IPS-18a (cell line): ENCODE data around the gene NECTIN4.
"Not testable (repeated sequence)": the region's sequence is repeated elsewhere in the genome, so short reads cannot be mapped to it uniquely, and the experiment has no call there.

Experiments used
- H3K27ac ChIP-seq: one replicate; pipeline ENCODE4 v1.5.1; 2013; ENCODE audit warnings: low read length
- H3K27me3 ChIP-seq: one replicate; pipeline ENCODE4 v1.6.1; 2013; ENCODE audit warnings: mild to moderate bottlenecking, low read length; ENCODE audit not compliant: control insufficient read depth, insufficient read depth
- H3K36me3 ChIP-seq: one replicate; pipeline ENCODE4 v1.6.1; 2013; ENCODE audit warnings: low read depth, low read length; ENCODE audit not compliant: control insufficient read depth
- H3K4me1 ChIP-seq: one replicate; pipeline ENCODE4 v1.6.1; 2013; ENCODE audit warnings: low read depth, low read length; ENCODE audit not compliant: control insufficient read depth
- H3K4me3 ChIP-seq: one replicate; pipeline ENCODE4 v1.5.1; 2013; ENCODE audit warnings: low read length
- H3K9ac ChIP-seq: one replicate; pipeline ENCODE4 v1.6.1; 2013; ENCODE audit warnings: mild to moderate bottlenecking, low read length, moderate library complexity
- H3K9me3 ChIP-seq: one replicate; pipeline ENCODE4 v1.6.1; 2013; ENCODE audit warnings: low read depth, low read length; ENCODE audit not compliant: control insufficient read depth

NECTIN4 gene

DNA sequence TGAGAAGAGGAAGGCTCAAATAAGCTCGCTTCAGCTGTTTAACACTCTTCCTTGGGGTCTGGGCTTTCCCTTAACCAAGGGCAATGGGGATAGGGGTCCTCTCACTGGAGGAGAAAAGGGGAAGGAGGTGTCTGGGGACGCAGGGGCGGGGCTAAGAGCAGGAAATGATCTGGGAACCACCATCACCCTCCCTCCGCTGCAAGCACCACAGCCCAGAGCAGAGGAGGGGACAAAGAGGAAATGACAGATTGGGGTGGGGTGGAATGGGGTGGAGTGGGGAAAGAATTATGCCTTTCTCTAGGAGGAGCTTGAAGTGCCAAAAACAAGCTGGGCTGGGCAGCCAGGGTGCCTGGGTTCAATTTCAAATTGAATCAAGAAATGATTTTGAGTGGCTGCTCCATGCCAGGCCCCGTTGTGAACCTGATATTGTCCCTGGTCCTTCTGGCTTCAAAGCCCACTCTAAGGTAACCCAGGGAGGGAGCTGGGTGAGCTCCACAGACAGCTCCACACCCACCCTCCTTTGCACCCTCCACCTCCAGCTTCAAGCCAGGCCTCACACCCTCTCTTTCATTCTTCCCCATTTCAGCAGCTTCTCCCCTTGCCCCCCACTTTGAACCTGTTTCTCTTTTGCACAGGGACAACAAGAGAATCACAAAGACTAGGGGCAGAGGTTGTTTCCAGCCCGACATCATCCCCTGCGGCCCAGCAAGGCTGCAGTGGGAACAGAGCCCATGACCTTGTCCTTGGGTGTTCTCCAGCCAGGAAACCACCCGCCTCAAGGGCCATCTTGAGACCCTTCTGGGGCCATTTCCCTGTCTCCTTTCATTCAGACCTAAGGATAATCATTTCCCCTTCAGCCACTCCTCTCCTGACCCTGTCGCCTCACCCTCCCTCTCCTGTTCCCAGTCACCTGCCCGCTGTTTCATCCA lies 20.8 kb downstream of the NECTIN4 start:
- Histone ChIP-seq H3K9ac (no peak overlapping the region), H3K4me1 (peaks cover 6% of the 10 kb centered on the region), H3K27ac (no peak overlapping the region), H3K4me3 (no peak overlapping the region), H3K9me3 (no peaks in the 10 kb centered on the region), H3K36me3 (no peaks in the 10 kb centered on the region), H3K27me3 (no peaks in the 10 kb centered on the region)

- no peaks in the 10 kb centered on the region for H3K27me3 ChIP-seq
- H3K9me3 ChIP-seq = no peaks in the 10 kb centered on the region
- H3K36me3 ChIP-seq = no peaks in the 10 kb centered on the region
- no peak overlapping the region for H3K9ac ChIP-seq
- no peak overlapping the region for H3K27ac ChIP-seq
- no peak overlapping the region for H3K4me3 ChIP-seq
- H3K4me1 ChIP-seq = peaks cover 7% of the 10 kb centered on the region
Observed at GRCh38 chr1:161066694-161067093, 22.7 kb downstream of the NECTIN4 start.

DNA sequence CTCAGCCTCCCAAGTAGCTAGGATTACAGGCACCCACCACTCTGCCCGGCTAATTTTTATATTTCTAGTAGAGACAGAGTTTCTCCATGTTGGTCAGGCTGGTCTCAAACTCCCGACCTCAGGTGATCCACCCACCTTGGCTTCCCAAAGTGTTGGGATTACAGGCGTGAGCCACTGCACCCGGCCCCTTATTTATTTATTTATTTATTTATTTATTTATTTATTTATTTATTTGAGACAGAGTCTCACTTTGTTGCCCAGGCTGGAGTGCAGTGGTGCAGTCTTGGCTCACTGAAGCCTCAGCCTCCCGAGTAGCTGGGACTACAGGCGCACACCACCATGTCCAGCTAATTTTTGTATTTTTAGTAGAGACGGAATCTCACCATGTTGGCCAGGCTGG lies 23.7 kb downstream of the NECTIN4 start:
- H3K9me3 ChIP-seq, H3K4me1 ChIP-seq, H3K4me3 ChIP-seq, H3K9ac ChIP-seq, H3K27ac ChIP-seq, H3K36me3 ChIP-seq, H3K27me3 ChIP-seq: not testable (repeated sequence)

- H3K4me1 ChIP-seq, H3K9ac ChIP-seq: not testable (repeated sequence)
Observed at GRCh38 chr1:161063936-161064335, 25.4 kb downstream of the NECTIN4 start.

GRCh38 chr1:161061419-161061818 lies 27.9 kb downstream of the NECTIN4 start:
- Histone ChIP-seq H3K27me3 (no peaks in the 10 kb centered on the region), H3K27ac (no peak overlapping the region), H3K4me1 (peaks cover 7% of the 10 kb centered on the region), H3K9me3 (no peaks in the 10 kb centered on the region), H3K4me3 (no peak overlapping the region), H3K9ac (no peak overlapping the region), H3K36me3 (no peaks in the 10 kb centered on the region)

More at GRCh38 chr1:161063936-161064335, 25.4 kb downstream of the NECTIN4 start:
- H3K9me3 ChIP-seq, H3K27ac ChIP-seq, H3K4me3 ChIP-seq, H3K36me3 ChIP-seq, H3K27me3 ChIP-seq: not testable (repeated sequence)

DNA sequence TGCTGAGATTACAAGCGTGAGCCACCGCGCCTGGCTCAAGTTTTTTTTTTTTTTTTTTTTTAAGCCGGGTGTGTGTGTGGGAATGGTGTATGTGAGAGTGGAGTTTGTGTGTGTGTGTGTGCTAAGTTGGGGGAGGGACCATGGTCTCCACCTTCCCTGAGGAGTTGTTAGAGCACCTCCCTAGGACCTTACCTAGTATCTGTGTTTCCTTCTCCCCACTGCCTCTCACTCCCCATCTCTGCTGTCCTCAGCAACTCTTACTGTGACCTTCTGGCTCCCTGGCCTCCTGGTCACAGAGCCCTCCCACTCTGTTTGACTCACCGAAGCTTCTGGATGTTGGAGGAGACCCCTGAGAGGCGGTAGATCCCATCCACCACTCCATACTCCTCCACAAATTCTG lies 30.1 kb downstream of the NECTIN4 start:
- Histone ChIP-seq H3K36me3 (no peaks in the 10 kb centered on the region), H3K9ac (no peak overlapping the region), H3K9me3 (no peaks in the 10 kb centered on the region), H3K27me3 (no peaks in the 10 kb centered on the region), H3K4me3 (no peak overlapping the region), H3K4me1 (peaks cover 7% of the 10 kb centered on the region), H3K27ac (no peak overlapping the region)

GRCh38 chr1:161054805-161055204 lies 34.6 kb downstream of the NECTIN4 start:
- Histone ChIP-seq H3K4me1 (no peaks in the 10 kb centered on the region), H3K4me3 (no peak overlapping the region), H3K27me3 (no peaks in the 10 kb centered on the region), H3K36me3 (no peaks in the 10 kb centered on the region), H3K9me3 (no peaks in the 10 kb centered on the region), H3K9ac (no peak overlapping the region), H3K27ac (no peak overlapping the region)

GRCh38 chr1:161054232-161054631 lies 35.1 kb downstream of the NECTIN4 start:
- no peak overlapping the region for H3K9ac ChIP-seq
- no peaks in the 10 kb centered on the region for H3K9me3 ChIP-seq
- H3K27ac ChIP-seq = no peak overlapping the region
- H3K4me3 ChIP-seq = no peak overlapping the region
- H3K4me1 ChIP-seq = no peaks in the 10 kb centered on the region
- no peaks in the 10 kb centered on the region for H3K27me3 ChIP-seq
- no peaks in the 10 kb centered on the region for H3K36me3 ChIP-seq

DNA sequence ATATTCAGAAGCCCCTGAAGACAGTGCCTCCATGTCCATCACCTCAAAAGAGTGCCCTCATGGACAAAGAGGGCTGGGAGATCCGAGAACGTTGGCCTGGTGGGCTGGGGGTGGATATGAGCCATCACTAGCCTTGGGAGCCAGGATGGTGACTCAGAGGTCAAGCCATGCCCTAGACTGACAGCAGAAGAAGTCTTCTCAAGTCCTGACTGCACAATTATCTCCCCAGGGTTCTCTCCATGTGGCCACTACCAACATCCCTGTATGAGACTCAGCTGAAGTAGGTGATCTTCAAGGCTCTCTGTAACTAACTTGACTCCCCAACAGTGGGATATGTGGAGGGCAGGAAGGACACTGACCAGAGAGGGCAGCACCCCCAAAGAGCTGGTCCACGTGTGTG lies 36.5 kb downstream of the NECTIN4 start:
- no peaks in the 10 kb centered on the region for H3K36me3 ChIP-seq
- H3K27ac ChIP-seq = no peak overlapping the region
- peaks cover 11% of the 10 kb centered on the region for H3K27me3 ChIP-seq

DNA sequence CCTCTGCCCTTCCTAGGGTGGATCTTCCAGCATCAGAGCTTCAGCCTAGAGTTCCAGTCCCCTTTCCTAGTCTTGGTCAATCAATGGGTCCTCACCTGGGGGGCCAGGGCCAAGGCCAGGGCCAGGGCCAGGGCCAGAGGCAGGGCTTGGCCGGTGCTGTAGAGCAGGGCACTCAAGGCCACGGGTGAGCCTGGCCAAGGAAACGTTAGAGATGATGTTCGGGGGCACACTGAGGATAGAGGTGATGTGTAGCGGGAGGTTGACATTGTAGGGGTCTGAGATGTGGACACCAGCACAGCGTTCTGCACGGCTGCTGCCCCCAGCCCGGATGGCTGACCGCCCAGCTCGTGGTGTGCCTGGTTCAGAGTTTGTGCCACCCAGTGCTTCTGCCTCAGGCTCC lies 38.1 kb downstream of the NECTIN4 start:
- no peak overlapping the region for H3K27ac ChIP-seq
- H3K36me3 ChIP-seq = no peaks in the 10 kb centered on the region
- peaks cover 22% of the 10 kb centered on the region for H3K27me3 ChIP-seq
- H3K9ac ChIP-seq = no peak overlapping the region
- H3K9me3 ChIP-seq = peaks cover 6% of the 10 kb centered on the region
- peaks cover 5% of the 10 kb centered on the region for H3K4me1 ChIP-seq
- no peak overlapping the region for H3K4me3 ChIP-seq

More for the DNA sequence above, 36.5 kb downstream of the NECTIN4 start:
- Histone ChIP-seq H3K4me3 (no peak overlapping the region), H3K4me1 (no peaks in the 10 kb centered on the region), H3K9me3 (no peaks in the 10 kb centered on the region), H3K9ac (no peak overlapping the region)

DNA sequence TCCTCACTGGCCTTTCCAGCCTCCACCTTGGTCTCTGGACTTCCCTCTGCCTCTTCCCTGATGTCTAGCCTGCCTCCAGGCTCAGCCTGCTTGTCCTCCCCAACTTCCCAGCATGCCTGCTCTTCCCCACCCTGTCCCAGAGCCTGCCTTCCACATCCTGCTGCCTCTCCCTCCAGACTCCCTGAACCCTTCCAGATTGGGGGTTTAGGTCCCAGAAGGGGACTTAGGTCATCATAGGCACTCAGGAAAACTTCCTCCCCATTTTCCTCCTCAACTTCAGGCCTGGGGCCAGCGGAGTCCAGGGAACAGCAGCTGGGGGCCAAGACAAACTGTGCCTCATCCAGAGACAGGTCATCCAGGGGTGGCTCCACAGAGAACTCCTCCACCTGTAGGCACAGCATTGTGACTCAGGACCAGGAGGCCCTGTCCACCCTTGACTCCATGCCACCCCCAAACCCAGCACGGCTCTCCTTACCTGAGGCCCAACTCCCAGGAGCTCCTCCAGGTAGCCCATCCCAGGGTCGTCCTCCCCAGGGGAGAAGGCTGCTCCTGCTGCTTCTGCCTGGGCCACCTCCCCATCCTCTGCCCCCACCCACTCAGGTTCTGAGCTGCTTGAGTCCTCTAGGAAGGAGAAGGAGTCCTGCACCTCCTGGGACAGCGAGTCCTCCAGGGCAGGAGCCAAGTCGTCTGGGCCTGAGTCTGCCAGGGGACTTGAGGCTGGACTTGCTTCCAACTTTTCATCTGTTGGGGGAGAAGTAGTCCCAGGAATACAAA lies 40.2 kb downstream of the NECTIN4 start:
- Histone ChIP-seq H3K9me3 (peaks cover 6% of the 10 kb centered on the region), H3K9ac (no peak overlapping the region), H3K4me3 (no peak overlapping the region), H3K27ac (no peak overlapping the region), H3K27me3 (peaks cover 22% of the 10 kb centered on the region), H3K4me1 (peaks cover 12% of the 10 kb centered on the region), H3K36me3 (no peaks in the 10 kb centered on the region)
